Activated CD4-positive, CD25-positive, alpha-beta regulatory T cell treated with anti-CD3 and anti-CD28 coated beads, Interleukin-2, amount 50 U/mL, for 72 hours (primary cell): Measurements from ENCODE around the gene PFDN2.
"Not testable (repeated sequence)": the region's sequence is repeated elsewhere in the genome, so short reads cannot be mapped to it uniquely, and the experiment has no call there.

Experiments used
- DNase-seq: peaks from one replicate; pipeline ENCODE4 v3.0.0; 2021

Gene PFDN2

DNA sequence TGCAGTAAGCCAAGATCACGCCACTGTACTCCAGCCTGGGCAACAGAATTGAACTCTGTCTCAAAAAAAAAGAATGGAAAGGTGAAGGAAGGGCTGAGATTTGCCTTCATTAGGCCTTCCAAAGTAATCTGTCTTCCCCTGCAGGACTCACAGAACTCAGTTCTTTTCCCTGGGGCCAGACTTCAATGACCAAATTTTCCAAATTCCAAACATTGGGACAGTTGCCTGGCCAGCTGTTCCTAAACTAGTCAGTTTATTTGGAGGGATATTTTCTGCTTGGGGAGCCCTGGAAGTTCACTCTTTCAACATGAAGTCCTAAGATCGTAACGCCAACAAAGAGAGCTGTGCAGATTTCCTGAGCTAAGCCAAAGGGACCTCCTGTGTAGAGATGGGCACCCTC, 20.0 kb upstream of the PFDN2 start:
- no peak for DNase-seq

DNA sequence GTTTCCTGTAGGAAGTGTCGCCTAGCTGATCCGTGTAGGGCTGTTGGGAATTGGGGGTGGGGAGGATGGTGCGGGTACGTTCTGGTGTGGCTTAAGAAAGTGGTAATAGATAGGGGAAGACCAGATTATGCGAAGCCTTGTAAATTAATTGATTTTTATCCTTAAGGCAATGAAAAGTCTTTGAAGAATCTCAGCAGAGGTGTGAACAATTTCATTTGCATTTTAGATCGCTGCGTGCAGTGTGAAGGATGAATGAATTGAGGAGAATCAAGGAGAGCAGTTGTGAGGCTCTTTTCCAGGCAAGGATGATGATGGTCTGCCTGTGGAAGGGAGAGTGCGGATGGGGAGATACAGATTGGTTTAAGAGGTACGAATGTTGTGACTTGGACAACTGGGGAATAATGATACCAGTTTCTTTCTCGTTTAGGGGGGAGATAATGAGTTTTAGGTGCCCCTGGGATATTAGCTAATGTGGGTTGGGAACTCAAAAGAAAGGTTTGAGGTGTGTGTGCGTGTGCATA, 15.4 kb upstream of the PFDN2 start:
- no peak for DNase-seq

GRCh38 chr1:161132410-161133219, 14.8 kb upstream of the PFDN2 start, which contains the start of gene DEDD:
Gene DEDD (minus strand): TSS chr1:161132667. CDS start chr1:161124462, 8,205 bp downstream.
- peak; percentile 87 for DNase-seq

GRCh38 chr1:161131523-161132409, 13.9 kb upstream of the PFDN2 start:
- DNase-seq: no peak

GRCh38 chr1:161130266-161130665, 12.4 kb upstream of the PFDN2 start:
- DNase-seq: no peak

- no peak for DNase-seq
Observed at GRCh38 chr1:161128591-161129420, 11.0 kb upstream of the PFDN2 start.

DNA sequence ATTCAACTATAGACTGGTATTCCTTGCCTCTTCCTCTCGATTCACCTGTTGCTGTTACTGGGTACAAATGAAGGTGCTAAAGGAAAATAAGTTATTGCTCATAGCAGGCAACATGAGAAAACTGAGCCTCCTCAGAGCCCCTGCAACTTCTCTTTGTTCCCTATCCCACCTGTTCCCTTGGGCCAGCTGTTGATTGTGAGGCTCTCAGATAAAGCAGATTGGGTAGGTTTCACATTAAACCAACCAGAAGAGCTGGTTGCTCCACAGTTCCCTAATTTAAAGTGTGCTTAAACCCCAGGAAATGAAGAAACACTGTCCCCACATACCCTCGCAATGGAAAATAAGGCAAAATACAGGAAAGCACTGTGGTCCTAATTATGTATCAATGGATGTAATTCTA, 9.8 kb upstream of the PFDN2 start:
- DNase-seq: no peak

DNA sequence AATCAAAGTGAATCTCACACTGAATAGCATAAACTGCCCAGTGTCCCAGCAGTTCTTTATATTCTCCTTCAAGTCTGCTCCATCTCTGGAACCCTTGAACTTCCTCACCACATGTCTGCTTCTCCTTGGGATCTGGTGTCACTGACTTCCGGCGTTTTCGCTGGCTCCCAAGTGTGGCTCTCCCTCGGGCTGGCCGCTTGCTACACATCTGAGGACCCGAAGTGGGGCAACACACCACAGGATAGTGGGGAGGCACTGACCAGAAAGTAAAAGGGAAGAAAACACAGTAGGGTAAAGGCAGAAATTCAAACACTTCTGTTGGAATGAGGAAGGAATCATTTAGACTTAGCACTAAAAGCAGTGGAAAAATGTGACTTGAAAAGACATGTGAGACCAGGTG, 5.1 kb upstream of the PFDN2 start:
- DNase-seq: no peak

- DNase-seq: no peak
Observed at GRCh38 chr1:161121834-161122233, 4.0 kb upstream of the PFDN2 start.

DNA sequence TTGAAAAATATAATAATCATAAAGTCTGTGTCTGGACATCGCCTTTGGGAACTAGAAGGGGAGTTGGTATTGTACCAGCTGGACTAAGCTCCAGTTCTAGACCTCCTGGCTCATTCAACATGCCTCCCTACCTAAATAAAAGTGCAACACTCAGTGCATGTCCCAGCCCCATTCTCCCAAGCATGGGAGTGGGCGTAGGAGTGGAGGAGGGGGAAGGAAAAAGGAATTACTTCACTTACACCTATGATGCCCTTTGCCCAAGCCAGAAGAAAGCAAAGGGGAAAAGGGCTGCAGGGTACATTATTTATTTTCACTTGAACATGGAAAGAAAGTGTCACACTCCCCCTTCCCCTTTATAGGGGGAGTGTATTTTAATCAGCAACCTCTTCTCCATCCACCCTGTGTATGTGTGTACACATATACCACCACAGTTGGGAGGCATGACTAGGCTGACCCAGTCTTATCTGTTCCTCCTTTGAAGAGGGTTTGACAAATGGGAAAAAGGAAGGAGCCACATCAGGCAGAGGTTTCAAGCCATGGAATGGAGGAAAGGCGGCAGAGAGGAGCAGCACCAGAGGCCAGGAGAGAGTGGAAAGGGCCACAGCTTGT, 3.3 kb upstream of the PFDN2 start:
- no peak for DNase-seq

DNA sequence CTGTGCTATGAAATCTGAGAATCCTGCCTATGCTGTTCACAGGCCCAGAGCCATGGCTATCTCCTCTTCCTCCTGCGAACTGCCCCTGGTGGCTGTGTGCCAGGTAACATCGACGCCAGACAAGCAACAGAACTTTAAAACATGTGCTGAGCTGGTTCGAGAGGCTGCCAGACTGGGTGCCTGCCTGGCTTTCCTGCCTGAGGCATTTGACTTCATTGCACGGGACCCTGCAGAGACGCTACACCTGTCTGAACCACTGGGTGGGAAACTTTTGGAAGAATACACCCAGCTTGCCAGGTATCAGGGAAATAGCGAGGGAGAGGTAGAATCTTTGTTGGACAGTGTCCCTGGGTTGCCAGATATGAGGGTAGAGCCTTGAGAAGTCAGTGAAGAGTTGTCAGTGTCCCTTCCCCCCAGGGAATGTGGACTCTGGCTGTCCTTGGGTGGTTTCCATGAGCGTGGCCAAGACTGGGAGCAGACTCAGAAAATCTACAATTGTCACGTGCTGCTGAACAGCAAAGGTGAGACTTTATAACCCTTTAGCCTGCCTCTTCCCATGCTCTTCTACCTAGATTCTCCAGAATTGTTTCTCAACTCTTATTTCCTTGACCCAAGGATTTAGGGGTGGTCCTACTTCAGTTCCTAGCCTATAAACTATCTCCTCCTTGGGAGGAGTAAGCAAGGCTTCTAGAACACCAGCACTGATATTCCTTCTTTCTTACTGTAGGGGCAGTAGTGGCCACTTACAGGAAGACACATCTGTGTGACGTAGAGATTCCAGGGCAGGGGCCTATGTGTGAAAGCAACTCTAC, 1.5 kb upstream of the PFDN2 start:
- no peak for DNase-seq

DNA sequence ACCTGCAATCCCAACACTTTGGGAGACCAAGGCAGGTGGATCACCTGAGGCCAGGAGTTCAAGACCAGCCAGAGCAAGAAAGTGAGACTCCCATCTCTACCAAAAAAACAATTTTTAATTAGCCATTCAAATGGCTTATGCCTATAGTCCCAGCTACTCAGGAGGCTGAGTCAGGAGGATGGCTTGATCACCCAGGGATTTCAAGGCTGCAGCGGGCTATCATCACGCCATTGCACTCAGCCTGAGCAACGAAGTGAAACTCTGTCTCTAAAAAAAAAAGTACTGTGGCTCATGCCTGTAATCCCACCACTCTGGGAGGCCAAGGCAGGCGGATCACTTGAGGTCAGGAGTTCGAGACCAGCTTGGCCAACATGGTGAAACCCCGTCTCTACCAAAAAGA, 1.9 kb downstream of the PFDN2 start:
- DNase-seq: not testable (repeated sequence)

- DNase-seq: no peak
Observed at GRCh38 chr1:161115132-161115711, 2.6 kb downstream of the PFDN2 start.

- DNase-seq: no peak
Observed at GRCh38 chr1:161114556-161114955, 3.3 kb downstream of the PFDN2 start.

DNA sequence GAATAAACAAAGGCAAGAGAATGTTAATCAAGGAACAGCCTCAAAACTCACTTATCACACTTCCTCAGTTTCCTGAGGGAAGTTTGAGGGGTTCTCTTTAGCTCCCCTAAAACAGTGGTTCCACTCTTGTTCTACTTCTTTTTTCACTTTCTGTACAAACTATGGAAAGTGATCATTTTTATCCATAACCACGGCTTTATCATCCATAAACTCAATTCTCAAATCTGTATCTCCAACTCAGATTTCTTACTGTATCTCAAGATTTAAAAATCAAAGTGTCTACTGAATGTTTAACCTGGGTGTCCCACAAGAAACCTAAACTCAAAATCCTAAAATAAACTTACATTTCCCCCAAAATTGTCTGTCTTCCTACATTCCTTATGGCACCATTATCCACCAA, 3.9 kb downstream of the PFDN2 start:
- no peak for DNase-seq

GRCh38 chr1:161111527-161111926, 6.3 kb downstream of the PFDN2 start:
- no peak for DNase-seq

DNA sequence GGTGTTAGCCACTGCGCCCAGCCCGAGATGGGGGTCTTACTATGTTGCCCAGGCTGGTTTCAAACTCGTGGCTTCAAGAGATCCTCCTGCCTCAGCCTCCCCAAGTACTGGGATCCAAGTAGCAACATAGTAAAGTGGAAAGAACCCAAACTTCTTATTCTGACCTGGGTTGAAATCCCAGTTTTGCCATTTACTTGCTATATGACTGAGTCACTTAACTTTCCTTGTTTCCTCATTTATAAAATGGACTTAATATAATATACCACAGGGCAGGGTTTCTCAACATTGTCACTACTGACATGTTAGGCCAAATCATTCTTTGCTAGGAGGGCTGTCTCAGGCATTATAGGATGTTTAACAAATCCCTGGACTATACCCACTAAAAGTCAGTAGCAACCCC, 6.7 kb downstream of the PFDN2 start:
- DNase-seq: no peak

DNA sequence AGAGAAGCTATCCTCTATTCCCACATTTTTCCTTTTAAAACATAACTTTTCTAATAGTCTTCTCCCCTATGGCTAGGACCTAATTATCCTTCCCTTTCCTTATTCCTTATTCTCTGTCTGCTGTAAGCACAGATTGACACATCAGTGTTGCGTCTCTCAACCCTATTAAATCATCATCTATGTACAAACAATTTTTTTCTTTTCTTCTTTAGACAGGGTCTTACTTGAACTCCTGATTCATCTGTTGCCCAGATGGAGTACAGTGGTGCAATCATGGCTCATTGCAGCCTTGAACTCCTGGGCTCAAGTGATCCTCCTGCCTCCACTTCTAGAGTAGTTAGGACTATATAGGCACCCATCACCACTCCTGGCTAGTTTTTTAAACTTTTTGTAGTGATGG, 11.4 kb downstream of the PFDN2 start:
- no peak for DNase-seq

- DNase-seq: no peak
Observed at GRCh38 chr1:161100556-161100955, 17.3 kb downstream of the PFDN2 start.

DNA sequence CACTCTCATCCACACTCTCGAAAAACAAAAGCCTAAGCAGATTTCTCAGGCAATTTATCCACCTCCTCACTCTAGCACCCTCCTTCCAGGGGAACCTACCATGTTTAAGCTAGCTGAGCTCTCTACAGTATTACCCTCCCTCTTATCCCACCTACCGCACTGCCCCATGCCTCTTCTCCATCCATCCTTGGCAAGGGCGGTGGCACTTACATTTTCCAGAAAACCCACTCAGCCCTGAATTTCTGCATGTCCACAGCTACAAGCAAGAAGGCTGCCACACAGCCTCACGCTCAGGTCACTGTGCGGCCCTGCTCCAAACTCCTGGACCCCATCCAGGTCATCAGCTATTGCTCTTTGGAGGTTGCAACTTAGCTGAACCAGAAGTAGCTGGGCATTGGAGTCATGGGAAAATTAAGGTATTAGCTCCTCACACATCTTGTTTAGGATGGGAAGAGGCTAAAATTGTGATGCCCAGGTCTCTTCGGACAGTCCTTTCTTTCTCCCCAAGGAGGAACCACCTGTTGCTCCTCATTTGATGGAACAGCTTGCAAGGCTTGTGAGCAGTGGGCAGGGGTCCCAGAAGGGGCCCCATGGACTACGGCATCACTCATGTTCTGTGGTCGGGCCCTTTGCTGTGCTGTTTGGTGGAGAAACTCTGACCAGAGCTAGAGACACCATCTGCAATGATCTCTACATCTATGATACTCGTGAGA, 18.6 kb downstream of the PFDN2 start:
- DNase-seq: no peak
